HG02571 (cell line): ENCODE results near the gene RHBDL1.

ENCODE experiments used
- ATAC-seq: cut with Tn5 transposase; IDR thresholded peaks from one replicate; pipeline ENCODE4 v1.9.1; 2021; ENCODE audit warnings: mild to moderate bottlenecking, moderate library complexity; ENCODE audit not compliant: unreplicated experiment

Gene RHBDL1

DNA sequence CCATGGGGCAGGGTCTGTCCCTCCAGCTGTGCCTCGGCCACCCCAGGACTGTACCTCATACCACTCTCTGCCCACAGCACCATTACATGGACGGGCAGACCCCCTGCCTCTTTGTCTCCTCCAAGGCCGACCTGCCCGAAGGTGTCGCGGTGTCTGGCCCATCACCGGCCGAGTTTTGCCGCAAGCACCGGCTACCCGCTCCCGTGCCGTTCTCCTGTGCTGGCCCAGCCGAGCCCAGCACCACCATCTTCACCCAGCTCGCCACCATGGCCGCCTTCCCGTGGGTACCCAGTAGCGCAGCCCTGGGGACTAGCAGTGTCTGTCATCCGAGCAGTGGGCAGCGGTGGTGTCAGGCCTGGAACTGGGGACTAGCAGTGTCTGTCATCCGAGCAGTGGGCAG, 2.6 kb upstream of the RHBDL1 start:
- no peak for ATAC-seq

DNA sequence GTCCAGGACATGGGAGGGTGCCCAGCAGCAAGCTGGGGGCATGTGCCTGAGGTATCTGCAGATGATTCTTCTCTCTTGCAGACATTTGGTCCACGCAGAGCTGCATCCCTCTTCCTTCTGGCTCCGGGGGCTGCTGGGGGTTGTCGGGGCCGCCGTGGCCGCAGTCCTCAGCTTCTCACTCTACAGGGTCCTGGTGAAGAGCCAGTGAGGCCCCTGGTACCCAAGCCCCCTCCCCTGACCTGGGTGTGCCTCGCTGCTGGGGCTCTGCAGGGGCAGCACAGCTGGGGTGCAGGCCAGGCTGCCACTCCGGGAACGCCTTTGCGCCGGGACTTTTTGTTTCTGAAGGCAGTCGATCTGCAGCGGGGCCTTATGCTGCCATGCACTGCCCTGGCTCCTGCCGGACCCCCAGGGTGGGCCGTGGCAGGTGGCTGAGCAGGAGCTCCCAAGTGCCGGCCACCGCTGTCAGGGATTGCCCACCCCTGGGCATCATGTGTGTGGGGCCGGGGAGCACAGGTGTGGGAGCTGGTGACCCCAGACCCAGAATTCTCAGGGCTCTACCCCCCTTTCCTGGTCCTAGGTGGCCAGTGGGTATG, 2.0 kb upstream of the RHBDL1 start:
- ATAC-seq = no peak

DNA sequence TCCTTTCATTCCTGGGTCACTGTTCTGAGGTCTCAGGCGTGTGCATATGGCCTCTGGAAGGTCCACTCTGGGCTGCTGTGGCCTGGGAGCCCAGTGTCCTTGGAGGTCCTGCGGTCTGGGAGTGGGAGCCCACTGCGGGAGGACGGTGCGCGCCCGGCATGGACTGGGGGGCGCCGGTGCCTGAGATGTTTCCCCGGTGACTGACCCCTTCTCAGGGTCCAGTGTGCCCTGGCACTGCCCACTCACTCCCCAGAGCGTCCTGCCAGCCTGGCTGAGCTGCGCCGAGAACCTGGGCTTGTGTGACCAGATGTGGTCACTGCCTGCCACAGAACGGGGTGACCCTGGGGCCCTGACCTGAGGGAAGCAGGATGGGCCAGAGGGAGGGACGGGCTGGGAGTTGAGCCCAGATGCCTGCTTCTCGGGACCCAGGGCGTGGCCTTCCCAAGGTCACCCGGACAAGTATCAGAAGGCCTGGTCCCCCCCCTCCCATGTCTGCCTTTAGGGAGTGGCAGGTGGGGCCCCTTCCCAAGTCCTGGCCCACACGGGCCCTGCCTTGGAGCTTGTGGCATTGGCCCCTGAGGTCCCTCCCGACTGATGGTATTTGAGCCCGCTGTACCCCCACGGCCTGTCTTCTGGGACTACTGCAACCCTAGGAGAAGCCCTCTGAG, 1.1 kb upstream of the RHBDL1 start:
- no peak for ATAC-seq

DNA sequence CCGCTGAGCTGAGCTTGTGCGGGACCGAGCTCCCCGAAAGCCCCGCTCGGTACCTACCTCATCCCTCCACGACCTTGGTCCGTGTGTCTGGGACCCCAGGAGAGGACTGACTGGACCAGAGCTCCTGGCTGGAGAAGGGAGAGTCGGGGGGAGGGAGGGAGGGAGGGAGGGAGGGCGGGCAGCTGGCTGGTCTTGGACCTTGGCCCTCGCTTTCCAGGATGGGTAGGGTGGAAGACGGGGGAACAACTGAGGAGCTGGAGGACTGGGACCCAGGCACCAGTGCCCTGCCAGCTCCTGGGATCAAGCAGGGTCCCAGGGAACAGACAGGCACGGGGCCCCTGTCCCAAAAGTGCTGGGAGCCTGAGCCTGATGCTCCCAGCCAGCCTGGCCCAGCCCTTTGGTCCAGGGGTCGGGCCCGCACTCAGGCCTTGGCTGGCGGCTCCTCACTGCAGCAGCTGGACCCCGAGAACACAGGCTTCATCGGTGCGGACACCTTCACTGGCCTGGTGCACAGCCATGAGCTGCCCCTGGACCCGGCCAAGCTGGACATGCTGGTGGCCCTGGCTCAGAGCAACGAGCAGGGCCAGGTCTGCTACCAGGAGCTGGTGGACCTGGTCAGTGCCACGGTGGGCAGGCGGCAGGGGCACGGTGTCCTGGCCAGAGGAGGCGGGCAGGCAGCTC, 553 bp downstream of the RHBDL1 start:
- ATAC-seq = no peak

DNA sequence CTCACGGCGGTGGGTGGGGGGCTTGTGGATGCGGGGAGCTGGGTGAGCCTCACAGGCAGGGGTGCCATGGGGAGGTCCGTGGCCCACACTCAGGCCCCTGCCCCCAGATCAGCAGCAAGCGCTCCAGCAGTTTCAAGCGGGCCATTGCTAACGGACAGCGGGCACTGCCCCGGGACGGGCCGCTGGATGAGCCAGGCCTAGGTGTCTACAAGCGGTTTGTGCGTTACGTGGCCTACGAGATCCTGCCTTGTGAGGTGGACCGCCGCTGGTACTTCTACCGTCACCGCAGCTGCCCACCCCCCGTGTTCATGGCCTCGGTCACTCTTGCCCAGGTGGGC, 1.1 kb downstream of the RHBDL1 start:
- ATAC-seq = no peak

DNA sequence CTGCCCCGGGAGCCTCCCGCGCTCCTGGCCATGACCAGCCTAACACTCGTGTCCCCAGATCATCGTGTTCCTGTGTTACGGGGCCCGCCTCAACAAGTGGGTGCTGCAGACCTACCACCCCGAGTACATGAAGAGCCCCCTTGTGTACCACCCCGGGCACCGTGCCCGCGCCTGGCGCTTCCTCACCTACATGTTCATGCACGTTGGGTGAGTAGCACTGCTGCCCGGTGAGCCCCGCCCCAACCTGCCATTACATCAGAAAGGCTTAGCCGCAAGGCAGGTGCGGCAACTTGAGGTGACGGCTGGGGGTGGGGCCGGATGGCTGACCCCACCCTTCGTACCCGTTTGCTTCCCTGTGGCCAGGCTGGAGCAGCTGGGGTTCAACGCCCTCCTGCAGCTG, 1.4 kb downstream of the RHBDL1 start:
- ATAC-seq = no peak

DNA sequence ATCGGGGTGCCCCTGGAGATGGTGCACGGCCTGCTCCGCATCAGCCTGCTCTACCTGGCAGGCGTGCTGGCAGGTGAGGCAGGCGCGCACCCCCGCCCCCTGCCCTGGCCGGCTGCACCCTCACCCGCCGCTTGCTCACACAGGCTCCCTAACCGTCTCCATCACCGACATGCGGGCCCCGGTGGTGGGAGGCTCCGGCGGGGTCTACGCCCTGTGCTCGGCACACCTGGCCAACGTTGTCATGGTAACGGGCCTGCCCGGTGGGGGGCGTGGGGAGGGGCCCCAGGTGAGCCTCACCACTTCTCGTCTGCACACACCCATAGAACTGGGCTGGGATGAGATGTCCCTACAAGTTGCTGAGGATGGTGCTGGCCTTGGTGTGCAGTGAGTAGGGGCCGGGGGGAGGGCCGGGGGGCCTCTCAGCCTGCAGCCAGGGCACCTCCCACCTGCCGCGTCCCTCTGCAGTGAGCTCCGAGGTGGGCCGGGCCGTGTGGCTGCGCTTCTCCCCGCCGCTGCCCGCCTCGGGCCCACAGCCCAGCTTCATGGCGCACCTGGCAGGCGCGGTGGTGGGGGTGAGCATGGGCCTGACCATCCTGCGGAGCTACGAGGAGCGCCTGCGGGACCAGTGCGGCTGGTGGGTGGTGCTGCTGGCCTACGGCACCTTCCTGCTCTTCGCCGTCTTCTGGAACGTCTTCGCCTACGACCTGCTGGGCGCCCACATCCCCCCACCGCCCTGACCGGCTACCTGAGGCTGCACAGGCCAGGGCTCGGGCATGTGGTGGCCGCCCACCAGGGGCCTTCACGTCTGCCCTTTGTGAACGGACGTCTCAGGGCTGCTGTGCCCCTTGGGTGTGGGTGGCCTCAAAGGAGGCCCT, 2.1 kb downstream of the RHBDL1 start:
- ATAC-seq = no peak

DNA sequence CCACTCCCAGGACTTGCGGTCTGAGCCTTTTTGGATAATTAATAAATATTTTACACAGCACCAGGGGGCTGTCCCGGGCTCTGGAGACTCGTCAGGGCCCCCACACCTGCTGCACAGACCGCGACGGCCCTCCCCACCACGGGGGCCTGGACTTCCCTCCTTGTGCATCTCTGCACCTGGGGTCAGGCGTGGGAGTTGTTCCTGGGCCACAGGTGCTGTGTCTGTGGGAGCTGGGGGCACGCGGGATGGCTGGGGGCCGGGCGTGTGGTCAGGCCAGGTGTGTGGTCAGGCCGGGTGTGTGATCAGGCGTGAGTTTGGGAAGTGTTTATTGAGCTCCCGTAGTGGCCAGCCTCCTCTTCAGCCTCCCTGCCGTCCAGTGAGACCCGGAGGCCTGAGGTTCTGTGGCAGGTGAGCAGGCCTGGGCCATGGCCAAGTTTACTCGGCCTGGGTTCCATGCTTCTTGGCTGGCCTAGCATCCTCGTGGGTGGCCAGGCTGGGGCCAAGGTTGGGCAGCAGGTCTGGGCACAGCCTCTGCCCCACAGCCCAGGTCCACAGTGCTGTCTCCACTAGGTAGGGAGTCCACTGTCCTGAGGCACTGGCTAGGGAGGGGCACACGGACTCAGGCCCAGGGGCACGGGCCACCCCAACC, 2.9 kb downstream of the RHBDL1 start:
- no peak for ATAC-seq

DNA sequence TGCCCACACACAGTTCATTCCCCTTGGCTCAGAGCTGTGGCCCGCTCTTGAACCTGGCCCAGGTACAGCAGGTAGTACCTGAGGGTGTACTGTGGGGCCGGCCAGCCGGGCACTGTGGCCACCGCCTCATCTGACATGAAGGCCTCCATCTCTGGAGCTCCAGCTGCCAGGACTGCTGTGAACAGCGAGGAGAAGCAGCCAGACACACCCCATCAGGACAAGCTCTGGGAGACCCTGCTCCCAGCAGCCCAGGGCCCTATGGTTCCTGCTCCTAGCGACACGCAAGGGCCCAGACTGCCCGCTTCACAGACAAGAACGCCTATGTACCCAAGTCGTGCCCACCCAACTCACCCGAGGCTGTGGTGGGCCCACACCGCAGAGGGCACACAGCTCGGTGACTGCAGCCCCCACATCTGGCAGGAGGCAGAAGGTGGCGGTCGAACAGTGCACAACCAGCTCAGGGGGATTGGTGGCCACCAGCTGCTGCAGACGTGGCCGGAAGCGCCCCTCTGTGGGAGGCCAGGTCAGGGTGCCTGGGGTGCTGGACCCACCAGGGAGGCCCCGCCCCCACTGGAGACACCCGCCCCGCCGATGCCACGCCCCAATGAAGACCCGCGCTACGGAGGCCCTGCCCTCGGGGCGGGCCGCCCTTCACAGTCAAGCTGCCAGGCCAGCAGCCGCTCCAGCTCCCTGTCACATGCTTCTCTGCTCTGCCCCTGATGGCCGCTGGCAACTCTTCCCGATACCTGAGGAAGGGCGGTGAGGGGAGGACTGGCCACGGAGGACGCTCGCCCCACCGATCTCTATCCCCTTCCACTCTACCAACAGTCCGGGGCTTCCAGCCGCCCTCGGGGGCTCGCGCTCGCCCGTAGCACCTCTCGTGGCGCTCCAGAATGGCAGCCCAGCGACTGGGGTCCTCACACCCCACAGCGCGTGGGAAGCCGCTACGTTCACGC, 3.7 kb downstream of the RHBDL1 start:
- no peak for ATAC-seq

DNA sequence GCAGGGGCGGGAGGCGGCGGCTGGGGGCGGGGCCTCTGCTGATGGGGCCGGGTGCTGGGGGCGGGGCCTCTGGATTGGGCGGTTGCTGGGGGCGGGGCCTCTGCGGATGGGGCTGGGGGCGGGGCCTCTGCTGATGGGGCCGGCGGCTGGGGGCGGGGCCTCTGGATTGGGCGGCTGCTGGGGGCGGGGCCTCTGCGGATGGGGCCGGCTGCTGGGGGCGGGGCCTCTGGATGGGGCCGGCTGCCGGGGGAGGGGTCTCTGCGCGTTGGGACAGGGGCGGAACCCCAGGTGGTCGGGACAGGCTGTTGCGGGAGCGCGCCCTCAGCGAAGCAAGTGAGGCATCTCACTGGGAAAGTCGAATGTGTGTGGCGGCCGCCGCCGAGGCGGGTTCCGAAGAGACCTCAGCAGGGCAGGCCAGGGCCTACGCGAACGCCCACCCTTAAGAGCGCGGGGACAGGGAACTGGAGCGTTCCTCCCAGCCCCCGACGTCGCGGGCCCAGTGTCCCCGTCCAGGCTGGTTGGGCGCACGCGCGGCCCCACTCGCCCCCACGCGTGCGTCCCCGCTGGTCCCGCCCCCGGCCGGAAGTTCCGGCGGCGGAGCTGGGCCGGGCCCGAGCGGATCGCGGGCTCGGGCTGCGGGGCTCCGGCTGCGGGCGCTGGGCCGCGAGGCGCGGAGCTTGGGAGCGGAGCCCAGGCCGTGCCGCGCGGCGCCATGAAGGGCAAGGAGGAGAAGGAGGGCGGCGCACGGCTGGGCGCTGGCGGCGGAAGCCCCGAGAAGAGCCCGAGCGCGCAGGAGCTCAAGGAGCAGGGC, 4.5 kb downstream of the RHBDL1 start, which contains the start of gene STUB1:
Gene STUB1, plus strand, starts transcription at position 597 of the 811 bp plus-strand sequence. Its CDS starts 116 bp downstream, at position 713.
- ATAC-seq = peak; percentile 31

DNA sequence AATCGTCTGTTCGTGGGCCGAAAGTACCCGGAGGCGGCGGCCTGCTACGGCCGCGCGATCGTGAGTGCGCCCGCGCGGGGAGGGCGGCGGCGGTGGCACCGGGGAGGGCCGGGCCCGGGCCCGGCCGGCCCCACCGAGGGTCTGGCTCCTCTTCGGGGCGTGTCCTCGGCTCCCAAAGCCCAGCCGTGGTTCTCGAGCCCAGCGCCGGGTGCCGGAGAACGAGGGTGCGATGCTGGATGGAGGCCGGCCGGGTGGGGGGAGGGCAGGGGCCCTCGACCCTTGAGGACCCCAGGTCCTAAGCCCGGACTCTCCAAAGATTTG, 5.1 kb downstream of the RHBDL1 start:
- ATAC-seq = no peak

DNA sequence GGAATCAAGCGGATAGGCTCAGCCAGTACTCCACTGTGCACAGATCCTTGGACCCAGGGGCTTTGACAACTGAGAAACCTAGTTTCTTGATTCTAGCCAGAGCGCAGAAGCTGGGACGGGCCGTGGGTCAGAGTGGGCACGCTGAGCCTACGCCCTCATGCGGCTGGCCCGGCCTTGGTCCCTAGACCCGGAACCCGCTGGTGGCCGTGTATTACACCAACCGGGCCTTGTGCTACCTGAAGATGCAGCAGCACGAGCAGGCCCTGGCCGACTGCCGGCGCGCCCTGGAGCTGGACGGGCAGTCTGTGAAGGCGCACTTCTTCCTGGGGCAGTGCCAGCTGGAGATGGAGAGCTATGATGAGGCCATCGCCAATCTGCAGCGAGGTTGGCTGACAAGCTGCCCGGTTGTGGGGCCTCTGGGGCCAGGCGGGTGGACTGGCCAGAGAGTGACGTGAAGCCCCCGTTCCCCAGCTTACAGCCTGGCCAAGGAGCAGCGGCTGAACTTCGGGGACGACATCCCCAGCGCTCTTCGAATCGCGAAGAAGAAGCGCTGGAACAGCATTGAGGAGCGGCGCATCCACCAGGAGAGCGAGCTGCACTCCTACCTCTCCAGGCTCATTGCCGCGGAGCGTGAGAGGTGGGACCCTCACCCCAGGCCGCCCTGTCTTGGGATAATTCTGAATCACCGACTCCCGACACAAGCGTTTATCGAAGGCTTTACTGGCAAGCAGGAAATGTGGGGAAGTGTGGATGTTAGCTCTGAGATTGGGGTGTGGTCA, 5.7 kb downstream of the RHBDL1 start:
- no peak for ATAC-seq

DNA sequence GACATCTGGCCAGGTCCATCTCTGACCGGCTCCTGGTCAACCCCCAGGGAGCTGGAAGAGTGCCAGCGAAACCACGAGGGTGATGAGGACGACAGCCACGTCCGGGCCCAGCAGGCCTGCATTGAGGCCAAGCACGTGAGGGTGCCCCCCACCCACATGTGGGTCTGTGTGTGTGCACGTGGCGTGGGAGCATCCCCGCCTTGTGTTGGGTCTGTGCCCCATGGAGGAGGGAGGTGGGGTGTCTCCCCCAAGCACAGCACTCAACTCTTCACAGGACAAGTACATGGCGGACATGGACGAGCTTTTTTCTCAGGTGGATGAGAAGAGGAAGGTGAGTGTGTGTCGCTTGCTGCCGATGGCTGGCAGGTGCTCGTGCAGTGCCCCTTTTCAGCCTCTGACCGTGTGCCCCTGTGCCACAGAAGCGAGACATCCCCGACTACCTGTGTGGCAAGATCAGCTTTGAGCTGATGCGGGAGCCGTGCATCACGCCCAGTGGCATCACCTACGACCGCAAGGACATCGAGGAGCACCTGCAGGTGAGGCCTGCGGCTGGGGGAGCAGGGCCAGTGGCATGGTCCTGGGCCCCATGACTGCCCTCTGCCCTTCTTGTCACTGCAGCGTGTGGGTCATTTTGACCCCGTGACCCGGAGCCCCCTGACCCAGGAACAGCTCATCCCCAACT, 6.4 kb downstream of the RHBDL1 start:
- ATAC-seq = no peak

DNA sequence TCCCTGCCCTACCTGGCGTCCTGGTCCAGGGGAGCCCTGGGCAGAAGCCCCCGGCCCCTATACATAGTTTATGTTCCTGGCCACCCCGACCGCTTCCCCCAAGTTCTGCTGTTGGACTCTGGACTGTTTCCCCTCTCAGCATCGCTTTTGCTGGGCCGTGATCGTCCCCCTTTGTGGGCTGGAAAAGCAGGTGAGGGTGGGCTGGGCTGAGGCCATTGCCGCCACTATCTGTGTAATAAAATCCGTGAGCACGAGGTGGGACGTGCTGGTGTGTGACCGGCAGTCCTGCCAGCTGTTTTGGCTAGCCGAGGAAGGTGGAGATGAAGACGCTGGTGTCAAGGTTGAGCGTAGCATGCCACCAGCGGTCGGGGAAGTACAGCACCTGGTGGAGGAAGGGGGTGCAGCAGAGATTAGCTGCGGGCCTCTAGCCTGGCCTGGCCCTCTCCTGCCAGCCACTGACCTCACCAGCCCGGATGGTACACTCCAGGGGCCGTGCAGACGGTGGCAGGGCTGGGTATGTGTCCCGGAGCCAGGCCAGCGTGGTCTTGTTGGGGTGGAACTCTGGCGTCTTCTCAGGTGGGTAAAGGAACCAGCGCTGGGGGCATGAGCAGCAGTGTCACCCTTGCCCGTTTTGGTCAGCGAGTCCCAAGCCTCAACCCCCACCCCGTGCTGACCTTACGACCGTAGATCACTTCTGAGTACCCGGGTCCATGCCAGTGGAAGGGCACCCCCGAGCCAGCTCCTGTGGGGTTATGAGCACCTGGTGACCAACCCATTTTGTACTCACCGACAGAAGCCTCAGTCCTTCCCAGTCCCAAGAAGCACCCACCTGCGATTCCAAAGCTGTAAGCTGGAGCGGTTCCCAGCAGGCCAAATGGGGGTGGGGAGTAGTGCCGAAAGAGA, 7.3 kb downstream of the RHBDL1 start:
- ATAC-seq = no peak

DNA sequence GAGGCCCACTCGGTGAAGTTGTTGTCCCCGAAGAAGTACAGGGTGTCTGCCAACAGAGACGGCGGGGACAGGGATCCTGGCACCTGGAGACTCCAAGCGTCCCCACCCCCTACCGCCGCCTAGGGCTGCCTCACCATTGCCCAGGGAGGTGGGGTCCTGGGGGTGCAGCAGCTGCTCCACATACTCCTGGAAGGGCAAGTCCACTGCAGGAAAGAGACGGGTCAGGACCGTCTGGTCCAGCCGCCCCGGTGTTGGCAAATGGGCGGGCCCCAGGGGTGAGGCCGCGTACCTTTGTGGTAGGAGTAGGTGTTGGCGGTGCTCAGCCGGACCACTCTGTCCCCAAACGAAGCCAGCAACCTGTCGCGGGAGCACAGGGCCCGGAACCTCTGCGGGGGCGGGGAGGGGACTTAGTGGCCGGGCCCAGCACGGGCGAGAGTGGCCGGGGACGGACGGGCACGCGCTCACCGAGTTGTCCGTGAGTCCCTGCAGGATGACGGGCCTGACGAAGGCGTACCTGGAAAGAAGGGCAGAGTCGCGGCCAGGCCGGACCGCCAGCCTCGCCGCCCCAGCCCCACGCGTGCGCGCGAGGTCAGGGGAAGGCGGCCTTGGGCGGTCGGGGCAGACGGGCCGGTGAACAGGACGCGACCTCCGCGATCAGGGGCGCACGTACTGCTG, 8.1 kb downstream of the RHBDL1 start:
- ATAC-seq = peak; percentile 3

DNA sequence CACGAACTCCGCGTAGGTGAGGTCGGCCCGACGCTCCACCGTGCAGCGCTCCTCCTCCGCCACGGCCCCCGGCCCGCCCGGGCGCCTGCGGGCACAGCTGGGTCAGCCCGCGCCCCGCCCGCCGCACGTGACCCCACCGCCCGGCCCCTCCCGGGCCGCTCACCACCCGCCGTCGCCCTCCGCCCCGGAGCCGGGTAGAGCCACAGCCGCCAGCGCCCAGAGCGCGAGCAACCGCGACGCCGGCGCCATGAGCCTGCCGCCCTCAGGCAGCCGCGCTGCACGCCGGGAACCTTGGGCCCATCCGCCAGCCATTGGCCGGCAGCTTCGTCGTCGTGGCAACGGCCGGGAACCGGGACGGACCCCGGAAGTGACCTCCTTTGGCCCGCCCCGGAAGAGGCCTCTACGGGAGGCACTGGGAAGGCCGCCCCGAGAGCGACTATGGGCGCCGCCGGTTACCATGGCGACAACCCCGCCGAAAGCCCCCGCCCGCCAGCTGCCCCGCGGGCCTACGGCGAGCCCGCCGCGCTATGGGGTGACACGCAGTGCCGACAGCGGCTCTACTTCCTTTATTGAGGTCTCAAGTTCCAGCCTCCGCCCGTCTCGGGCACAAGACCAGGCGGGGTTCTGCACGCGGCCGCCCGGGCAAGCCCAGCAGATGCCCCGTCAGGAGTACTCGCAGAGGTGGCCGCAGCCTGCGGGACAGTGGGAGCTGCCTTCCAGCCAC, 8.8 kb downstream of the RHBDL1 start, which contains the start of gene JMJD8:
Gene JMJD8, minus strand, starts transcription at position 264 of the 724 bp plus-strand sequence. Its CDS starts 15 bp downstream, at position 249.
- ATAC-seq = peak; percentile 52
